Neural cell (in vitro differentiated cells): ENCODE measurements around the gene HDC.

Source experiments
- CTCF ChIP-seq: fragments of 450-650 bp; IDR thresholded peaks from 2 replicates; pipeline ENCODE4 v1.5.1; 2014; ENCODE audit warnings: antibody characterized with exemption, mild to moderate bottlenecking, moderate library complexity; ENCODE audit not compliant: poor library complexity, severe bottlenecking
- EZH2 ChIP-seq: fragments of 200-600, 300-800 bp; shearing (Covaris generic), sonication (generic); IDR thresholded peaks from 2 replicates; pipeline ENCODE4 v1.6.1; 2014; ENCODE audit warnings: antibody characterized with exemption, low read length, borderline replicate concordance, mild to moderate bottlenecking; ENCODE audit not compliant: insufficient read depth, poor library complexity, severe bottlenecking
- POLR2AphosphoS5 ChIP-seq: IDR thresholded peaks from 2 replicates; pipeline ENCODE4 v1.6.1; 2012
- SMC3 ChIP-seq: fragments of 450-650 bp; conservative IDR thresholded peaks from 2 replicates; pipeline ENCODE4 v1.6.1; 2014; ENCODE audit warnings: antibody characterized with exemption, mild to moderate bottlenecking, moderate library complexity; ENCODE audit not compliant: poor library complexity

- TF ChIP-seq POLR2AphosphoS5 (no peak), CTCF (no peak), EZH2 (no peak), SMC3 (no peak)
These were observed 32.3 kb downstream of the HDC start for GRCh38 chr15:50233192-50233736.
